HG02840 (cell line): ENCODE measurements around the gene LYPLA2.
A peak's percentile ranks its signal among the peaks of the same experiment; 100 is the strongest.

Experiments used
- ATAC-seq: cut with Tn5 transposase; IDR thresholded peaks from one replicate; pipeline ENCODE4 v1.9.1; 2021; ENCODE audit warnings: mild to moderate bottlenecking, moderate library complexity, moderate number of reproducible peaks; ENCODE audit not compliant: unreplicated experiment, low FRiP score

The LYPLA2 gene

DNA sequence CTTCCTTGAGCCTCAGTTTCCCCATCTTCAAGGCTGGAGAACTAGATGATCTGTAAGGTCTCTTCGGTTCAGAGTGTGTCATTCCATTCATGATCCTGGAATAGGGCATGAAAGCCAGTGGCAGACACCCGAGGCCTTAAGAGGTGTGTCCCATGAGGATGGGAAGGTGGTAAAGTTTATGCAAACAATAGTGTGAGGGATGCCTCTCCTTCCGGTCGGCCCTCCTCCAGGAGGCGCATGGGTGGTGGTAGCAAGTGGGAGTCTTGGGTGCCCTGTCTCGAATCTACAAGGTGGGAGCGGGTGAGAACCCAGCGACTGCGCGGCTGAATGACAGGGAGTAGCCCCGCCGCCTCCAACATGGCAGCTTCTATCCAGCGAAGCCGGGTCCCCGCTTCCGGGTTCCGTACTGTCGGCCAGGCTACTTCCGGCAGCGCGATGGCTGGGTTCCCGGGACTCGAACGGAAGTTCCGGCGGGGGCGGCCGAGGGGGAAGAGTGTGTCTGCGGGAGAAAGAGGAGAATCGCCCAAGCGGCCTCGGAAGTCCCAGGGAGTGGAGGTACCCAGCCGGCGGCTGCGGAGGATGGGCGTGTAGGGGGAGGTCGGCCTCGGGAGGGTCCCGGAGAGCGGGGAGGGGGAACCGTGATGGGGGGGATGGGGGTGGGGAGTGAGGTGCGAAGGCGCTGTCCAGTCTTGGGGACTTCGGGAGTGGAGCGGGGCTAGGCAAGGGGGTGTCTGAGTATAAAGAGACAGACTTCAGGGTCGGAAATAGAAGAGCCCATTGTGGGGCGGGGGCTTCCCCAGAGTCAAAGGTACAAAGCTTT lies at the start of gene LYPLA2:
TSS of gene LYPLA2 (plus strand) at position 450 of the 820 bp plus-strand sequence. CDS start 1,538 bp downstream, outside the sequence.
- ATAC-seq = peak; percentile 65

DNA sequence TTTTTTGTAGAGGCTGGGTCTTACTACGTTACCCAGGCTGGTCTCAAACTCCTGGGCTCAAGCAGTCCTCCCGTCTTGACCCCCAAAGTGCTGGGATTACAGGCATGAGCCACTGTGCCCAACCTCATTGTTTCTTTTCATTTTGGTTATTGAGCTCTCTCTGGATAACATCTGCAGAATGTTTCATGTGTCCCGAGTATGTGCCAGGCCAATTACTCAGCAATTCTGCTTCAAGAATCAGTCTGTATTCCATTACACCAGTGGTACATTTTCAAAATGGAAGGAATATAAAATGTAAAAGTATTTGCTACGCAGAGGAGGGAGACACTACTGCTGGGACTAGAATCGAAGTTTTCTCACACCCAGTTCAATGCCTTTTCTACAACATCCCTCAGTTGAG lies 49.3 kb upstream of the LYPLA2 start:
- ATAC-seq = no peak

DNA sequence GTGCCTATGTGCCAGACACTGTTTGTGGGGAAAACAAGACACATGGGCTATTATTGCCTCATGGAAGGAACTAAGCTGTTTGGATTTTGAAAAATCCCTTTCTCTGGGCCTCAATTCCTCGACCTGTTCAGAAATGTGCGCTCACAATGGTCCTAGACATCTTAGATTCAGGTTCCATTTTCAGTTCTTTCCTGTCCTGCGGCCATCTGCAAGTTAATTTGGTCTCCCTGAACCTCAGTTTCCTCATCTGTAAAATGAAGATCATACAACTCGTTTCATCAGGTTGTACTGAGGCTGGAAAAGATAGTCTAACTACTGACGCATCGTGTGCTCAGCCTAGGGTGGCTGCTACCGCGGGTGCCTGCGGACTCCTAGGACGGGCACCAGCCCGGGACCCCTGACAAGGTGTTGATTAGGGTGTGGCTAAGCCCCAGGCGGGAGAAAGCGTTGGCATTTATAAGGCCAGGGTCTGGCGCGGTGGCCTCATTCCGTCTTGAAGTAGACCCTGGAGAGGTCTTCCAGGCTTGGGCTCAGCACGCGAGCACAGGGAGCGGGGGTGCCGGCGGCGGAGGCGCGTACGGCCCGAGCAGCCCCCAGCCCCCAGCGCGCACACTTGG lies 48.2 kb upstream of the LYPLA2 start:
- ATAC-seq = no peak

DNA sequence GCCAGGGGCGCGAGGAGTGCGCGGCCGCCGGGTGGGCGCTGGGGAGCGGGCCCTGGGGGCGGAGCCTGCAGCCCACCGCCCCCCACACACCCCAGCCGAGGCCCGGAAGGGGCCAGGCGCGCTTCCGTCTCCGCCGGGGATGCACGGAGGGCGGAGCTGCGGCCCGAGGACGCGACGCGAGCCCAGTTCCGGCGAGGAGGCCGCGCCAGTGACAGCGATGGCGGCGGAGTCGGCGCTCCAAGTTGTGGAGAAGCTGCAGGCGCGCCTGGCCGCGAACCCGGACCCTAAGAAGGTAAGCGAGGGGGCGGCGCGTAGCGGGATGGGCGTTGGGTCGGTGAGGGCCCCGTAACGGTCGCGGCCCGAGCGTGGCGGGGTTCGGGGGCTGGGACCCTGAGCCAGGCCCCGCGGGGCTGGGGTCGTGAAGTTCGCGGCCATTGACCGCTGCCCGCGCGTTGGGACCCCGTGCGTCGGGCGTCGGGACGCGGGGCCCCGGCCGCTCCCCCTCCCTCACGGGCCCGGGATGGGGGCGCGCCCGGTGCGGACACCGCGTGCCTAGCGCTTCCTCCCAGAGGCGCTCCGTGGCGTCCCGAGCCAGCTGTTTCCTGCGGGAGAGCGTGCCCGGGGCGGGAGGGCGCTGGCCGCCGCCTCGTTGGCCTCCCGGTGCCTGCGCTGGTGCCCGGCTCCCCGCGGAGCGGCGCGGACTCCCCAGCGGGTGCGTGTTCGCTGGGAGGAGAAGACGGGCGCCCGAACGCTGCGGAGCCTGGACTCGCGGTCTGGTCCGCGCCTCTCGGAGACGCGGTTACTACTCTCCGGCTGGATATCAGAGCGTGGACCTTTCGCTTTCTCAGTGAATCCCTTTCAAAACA lies 47.4 kb upstream of the LYPLA2 start, which contains the start of gene ELOA:
TSS of gene ELOA (plus strand) at position 185 of the 866 bp plus-strand sequence. CDS start at position 218, 33 bp downstream.
- peak; percentile 82 for ATAC-seq

DNA sequence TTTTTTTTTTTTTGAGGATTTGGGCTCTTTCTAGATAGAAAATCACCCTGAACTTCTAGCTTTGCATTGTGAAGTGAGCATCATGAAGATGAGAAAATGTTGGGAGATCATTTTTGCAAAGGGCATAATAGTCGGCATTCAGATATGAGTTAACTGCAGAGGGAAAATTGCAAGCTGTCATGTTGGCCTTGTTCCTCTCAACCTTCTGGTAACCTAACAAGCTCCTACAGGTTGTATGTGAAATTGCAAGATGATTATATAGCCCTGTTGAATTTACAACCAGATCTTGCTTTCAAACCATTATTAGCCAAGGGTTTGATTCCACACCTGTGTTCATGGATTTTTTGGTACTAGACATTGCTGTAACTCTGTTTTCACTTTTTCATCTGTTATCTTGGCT lies 45.4 kb upstream of the LYPLA2 start:
- ATAC-seq = no peak

DNA sequence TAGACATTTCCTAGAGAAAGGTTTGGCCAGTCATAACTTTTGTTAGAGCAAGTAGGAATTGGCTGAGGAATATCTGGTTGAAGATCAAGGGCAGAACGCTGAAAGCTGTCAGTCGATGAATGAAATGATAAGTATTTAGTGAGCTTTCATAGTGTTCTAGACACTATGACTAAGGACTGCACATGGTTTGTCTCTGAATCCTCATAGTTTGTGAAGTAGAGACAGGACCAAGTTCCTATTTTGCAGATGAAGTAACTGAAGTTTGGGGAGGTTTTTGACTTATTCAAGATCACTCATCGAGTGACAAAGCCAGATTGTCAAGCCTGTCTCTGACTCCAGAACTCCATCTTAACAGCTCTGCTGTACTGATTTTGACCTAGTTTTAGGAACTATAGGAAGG lies 42.9 kb upstream of the LYPLA2 start:
- no peak for ATAC-seq

DNA sequence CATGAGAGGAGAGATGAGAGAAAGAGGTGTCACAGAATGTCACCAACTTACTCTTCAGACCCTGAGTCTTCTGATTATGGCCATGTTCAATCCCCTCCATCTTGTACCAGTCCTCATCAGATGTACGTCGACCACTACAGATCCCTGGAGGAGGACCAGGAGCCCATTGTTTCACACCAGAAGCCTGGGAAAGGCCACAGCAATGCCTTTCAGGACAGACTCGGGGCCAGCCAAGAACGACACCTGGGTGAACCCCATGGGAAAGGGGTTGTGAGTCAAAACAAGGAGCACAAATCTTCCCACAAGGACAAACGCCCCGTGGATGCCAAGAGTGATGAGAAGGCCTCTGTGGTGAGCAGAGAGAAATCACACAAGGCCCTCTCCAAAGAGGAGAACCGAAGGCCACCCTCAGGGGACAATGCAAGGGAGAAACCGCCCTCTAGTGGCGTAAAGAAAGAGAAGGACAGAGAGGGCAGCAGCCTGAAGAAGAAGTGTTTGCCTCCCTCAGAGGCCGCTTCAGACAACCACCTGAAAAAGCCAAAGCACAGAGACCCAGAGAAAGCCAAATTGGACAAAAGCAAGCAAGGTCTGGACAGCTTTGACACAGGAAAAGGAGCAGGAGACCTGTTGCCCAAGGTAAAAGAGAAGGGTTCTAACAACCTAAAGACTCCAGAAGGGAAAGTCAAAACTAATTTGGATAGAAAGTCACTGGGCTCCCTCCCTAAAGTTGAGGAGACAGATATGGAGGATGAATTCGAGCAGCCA lies 39.7 kb upstream of the LYPLA2 start:
- ATAC-seq = no peak

DNA sequence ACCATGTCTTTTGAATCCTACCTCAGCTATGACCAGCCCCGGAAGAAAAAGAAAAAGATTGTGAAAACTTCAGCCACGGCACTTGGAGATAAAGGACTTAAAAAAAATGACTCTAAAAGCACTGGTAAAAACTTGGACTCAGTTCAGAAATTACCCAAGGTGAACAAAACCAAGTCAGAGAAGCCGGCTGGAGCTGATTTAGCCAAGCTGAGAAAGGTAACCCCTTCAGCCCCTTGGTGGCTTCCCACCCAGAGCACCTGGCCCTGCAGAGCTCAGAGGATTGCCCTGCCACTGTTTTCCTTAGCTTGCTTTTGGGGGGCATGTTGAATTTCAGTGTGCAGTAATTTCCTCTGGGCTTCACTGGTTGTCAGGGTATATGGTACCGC lies 39.1 kb upstream of the LYPLA2 start:
- ATAC-seq = no peak

DNA sequence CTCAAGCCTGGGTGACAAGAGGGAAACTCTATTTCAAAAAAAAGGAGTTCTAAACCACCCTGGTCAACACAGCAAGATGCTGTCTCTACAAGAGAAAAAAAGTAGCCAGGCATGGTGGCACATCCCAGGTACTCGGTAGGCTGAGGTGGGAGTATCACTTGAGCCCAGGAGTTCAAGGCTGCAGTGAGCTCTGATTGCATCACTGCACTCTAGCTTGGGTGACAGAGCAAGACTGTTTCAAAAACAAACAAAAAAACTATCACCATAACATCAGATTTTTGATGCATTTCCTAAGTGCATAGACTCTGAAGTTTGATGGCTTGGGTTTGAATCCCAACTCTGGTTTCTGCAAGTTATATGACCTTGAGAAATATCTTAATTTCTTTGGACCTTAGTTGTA lies 38.0 kb upstream of the LYPLA2 start:
- ATAC-seq = no peak

DNA sequence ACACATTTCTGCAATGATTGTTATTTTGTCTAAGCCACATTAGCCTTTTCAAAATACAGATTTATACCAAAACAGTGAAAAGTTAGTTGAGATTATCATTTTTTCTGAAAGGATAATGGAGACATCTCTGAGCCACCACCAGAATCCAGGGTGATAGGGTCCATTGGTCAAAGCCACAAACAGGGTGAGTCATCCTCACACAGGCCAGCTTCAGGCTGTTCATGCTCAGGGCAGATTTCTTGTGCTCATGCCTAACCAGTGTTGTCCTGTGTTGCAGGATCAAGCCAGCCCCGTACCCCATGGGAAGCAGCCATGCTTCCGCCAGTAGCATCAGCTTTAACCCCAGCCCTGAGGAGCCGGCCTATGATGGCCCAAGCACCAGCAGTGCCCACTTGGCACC lies 34.3 kb upstream of the LYPLA2 start:
- no peak for ATAC-seq

DNA sequence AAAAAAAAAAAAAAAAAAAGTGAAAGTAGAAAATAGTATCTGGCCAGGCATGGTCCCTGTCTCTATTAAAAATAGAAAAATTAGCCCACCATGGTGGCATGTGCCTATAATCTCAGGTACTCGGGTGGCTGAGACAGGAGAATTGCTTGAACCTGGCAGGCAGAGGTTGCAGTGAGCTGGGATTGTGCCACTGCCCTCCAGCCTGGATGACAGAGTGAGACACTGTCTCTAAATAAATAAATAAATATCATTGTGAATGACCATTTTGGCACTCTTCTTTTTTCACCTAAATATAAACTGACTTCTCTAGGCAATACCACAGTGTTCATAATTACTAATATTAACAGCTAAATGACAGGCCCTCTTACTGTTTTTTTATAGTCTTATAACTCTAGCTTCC lies 33.1 kb upstream of the LYPLA2 start:
- no peak for ATAC-seq

DNA sequence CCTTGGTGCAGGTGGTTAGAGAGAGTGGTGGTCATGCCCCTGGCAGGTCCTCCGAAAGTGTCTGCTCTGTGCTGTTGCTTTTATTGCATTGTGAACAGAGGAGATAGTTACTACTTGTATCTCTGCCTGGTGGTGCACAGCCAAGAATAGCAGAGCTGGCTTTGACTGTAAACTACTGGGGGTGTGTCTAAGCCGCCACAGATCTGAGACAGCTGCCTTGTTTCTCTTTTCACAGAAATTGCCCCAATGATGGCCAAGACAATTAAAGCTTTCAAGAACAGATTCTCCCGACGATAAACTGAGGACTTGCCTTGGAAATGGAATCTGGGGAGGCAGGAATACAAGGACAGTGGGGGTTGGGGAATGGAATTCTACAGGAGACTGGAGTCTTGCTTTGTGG lies 31.7 kb upstream of the LYPLA2 start:
- no peak for ATAC-seq

DNA sequence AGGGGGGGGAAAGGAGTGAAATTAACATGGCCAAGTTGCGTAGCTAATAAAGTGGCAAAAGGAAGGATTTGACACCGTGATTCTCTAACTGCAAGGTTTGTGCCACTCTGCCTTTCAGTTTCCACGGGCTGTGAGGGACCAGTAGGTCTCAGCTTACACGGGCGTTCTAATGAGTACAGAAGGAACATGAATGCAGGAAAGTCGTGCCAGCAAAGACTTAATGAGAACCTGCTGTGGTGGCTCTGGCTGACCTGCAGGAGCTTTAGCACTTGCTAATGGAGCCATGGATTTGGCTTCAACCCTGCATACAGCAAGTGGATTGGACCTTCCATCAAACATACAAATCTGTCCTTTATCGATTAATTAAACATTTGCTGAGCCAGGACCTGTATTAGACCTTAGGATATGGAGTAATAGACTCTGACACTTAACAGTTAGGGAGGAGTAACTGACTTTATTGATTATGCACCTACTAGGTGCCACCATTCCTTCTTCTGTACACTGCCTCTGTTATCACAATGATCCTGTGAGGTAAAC lies 27.8 kb upstream of the LYPLA2 start:
- ATAC-seq = no peak

DNA sequence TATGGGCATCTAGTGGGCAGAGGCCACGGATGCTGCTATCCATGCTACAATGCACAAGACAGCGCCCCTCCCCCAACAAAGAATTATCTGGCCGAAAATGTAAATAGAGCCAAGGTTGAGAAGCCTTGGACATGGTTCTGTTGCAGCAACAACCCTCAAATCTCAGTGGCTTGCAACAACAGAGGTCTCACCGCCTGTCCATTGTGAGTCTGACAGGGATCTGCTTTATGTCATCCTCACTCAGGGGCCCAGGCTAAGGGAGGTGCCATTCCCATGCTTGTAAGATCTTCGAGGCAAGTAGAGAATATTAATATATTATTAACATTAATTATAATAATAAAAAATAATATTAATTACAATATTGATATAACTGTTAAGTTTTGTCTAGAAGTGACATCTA lies 22.2 kb upstream of the LYPLA2 start:
- ATAC-seq = no peak

DNA sequence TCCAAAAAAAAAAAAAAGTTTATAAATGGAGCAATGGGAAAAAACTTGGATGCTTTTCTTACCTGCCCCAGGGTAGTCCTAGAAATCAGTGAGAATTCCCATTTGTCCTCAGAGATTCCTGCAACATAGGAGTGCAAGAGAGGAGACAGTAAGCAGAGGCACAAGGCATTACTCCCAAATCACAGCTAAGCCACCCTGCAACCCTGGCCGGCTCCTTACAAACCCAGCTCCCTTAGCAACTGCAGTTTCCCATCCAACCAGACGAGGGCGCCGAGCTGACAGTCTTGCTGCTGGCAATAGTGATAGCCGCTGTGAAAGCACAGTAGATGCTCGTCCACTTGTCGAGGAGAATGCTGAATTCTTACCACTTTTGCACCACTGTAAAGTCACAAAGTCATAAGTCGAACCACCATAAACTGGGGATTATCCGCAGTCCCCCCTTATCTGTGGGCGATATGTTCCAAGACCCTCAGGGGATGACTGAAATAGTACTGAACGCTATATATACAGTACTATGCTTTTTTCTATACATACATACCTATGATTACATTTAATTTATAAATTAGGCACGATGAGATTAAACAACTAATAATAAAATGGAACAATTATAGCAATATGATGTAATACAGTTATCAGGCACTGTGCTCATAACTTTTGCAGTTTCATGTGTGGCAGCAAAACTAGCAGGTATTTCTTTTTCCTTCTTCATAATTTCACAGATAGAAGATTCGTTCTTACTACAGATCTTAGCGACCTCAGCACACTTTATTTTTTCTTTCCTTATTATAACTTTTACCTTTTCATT lies 18.7 kb upstream of the LYPLA2 start:
- no peak for ATAC-seq

DNA sequence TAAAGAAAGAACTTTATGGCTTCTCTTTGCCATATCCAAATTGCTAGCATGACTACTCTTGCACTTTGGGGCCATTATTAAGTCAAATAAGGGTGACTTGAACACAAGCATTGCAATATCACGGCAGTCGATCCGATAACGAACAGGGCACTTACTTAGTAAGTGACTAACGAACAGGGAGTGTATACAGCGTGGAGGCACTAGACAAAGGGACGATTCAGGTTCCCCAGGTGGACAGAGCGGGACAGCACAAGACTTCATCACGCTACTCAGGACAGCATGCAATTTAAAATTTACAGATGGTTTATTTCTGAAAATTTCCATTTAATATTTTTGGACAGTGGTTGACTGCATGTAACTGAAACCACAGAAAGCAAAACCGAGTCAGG lies 18.1 kb upstream of the LYPLA2 start:
- ATAC-seq = no peak

DNA sequence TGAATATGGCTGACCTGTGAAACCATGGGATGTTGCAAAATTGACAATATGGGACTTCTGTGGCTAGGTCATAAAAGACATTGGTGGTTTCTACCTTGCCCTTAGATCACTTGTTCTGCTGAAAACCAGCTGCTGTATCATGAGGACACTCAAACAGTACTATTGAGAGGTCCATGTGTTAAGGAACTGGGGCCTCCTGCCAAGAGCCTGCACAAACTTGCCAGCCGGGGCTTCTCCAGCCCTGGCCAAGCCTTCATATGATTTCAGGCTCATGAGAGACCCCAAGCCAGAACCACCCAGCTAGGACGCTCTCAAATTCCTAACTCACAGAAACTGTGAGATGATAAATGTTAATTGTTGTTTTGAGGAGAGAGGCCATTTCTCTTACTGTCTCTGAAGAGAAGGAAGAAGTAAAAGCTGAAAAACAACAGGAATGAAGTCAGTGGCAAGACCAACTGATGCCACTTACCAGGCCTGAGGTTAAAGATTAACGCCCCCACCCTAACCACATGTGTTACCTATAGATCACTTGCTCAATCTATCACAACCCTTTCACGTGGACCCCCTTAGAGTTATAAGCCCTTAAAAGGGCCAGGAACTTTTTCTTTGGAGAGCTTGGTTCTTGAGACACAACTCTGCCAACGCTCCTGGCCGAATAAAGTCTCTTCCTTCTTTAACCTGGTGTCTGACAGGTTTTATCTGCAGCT lies 16.6 kb upstream of the LYPLA2 start:
- no peak for ATAC-seq

DNA sequence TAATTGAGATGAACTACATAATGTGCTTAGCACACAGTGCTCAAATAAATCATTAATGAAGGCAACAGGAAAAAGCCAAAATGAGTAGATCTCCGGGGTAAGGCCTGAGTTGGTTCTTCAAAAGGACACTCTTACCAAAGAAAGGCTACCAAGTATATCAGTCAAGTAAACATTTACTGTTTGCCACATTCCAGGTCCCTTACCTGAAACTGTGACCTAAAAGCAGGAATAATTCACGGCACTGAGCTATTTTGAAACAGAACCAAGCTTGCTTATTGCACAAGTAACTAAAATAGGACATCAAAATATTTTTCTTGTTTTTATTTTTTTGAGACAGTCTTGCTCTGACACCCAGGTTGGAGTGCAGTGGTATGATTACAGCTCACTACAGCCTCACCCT lies 14.7 kb upstream of the LYPLA2 start:
- no peak for ATAC-seq
